Erythroblast (primary cell): ENCODE results near the gene CEP95.

ENCODE experiments used
- GATA1 ChIP-seq: IDR thresholded peaks from 2 replicates; pipeline ENCODE4 v1.6.1; 2011; ENCODE audit warnings: low read depth, mild to moderate bottlenecking, control low read depth, low read length, moderate library complexity
- POLR2A ChIP-seq: IDR thresholded peaks from 2 replicates; pipeline ENCODE4 v1.6.1; 2011; ENCODE audit warnings: mild to moderate bottlenecking, low read length

DNA sequence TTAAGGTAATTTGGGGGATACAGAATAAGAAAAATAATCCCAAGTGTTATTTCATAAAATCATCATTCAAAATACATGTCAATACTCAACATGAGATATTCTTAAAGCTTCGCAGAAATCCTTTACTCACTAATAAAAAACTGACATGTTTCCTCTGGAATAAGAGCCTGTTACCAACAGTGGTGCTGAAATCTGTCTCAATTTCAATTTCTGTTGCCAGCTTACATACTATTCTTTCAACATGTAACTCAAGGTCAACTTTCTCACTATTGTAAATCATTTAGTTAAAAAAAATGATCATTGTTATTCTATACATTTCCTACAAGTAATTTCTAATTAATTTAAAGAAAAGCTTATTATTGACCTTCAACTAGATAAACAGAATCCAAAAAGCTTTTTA, 67.9 kb downstream of the CEP95 start:
- no peak for TF ChIP-seq POLR2A
- no peak for TF ChIP-seq GATA1
